ENCODE measurements around the gene FKBP1B. TPM values are rescaled to one million over a fixed set of nuclear protein-coding genes. Genes with fewer than 3 reads are reported as not detected.

The FKBP1B gene
- total RNA-seq, 1 experiment from 2014 or later = 2.1 TPM

DNA sequence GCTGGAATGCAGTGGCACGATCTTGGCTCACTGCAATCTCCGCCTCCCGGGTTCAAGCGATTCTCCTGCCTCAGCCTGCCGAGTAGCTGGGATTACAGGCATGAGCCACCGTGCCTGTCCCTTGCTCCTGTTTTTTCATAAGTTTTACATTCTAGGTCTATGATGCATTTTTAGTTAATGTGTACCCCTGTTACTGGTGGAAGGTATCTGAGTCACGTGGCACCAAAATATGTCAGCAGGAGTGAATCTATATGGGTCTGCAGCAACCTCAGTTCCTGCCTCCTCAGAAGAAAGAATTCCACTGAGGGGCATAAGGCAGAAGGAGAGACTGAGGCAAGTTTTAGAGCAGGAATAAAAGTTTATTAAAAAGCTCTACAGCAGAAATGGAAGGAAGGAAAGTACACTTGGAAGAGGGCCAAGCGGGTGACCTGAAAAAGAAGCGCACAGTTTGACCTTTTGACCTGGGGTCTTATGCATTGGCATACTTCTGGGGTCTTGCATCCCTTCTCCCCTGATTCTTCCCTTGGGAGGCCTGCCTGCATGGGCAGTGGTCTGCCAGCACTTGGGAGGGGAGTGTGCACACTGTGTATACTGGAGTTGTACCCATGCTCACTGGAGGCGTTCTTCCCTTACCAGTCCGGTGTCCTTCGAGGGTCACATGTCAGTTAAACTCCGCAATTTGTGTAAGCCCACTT is 40.7 kb upstream of the FKBP1B start:
- BruUV-seq (replicated peaks) = no TSS peak
- H4K20me1 ChIP-seq (ENCODE audit: low read length) = no peaks in the 10 kb centered on the region
- no peaks in the 10 kb centered on the region for H3K27me3 ChIP-seq (ENCODE audit: low read length)
- intact Hi-C loops (cut with micrococcal nuclease) = no loop called here
- ChIA-PET CTCF (no interaction called here), POLR2A (ENCODE audit: unreplicated experiment) (no interaction called here)
- H2AFZ ChIP-seq (ENCODE audit: low read length) = no peak overlapping the region
- no peak overlapping the region for H3K4me2 ChIP-seq (ENCODE audit: low read length)
- TF ChIP-seq EZH2phosphoT487 (IDR thresholded peaks at IDR 0.05; ENCODE audit: borderline replicate concordance, low read length) (no peak), EZH2 (IDR thresholded peaks at IDR 0.05; ENCODE audit: low read length, unreplicated experiment) (no peak)
- TF ChIP-seq, protein P1, sequence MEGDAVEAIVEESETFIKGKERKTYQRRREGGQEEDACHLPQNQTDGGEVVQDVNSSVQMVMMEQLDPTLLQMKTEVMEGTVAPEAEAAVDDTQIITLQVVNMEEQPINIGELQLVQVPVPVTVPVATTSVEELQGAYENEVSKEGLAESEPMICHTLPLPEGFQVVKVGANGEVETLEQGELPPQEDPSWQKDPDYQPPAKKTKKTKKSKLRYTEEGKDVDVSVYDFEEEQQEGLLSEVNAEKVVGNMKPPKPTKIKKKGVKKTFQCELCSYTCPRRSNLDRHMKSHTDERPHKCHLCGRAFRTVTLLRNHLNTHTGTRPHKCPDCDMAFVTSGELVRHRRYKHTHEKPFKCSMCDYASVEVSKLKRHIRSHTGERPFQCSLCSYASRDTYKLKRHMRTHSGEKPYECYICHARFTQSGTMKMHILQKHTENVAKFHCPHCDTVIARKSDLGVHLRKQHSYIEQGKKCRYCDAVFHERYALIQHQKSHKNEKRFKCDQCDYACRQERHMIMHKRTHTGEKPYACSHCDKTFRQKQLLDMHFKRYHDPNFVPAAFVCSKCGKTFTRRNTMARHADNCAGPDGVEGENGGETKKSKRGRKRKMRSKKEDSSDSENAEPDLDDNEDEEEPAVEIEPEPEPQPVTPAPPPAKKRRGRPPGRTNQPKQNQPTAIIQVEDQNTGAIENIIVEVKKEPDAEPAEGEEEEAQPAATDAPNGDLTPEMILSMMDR (conservative IDR thresholded peaks at IDR 0.05; ENCODE audit: low read depth, low read length) = no peak
- H3K27ac ChIP-seq (ENCODE audit: low read length) = no peak overlapping the region
- H3K79me2 ChIP-seq (ENCODE audit: low read length) = no peaks in the 10 kb centered on the region
- no peak for DNase-seq
- H3K4me3 ChIP-seq (ENCODE audit: low read length) = no peak overlapping the region
- no peak for ATAC-seq
- no peaks in the 10 kb centered on the region for H3K9me2 ChIP-seq (replicated peaks; ENCODE audit: low read length)
- no peaks in the 10 kb centered on the region for H3K36me3 ChIP-seq (ENCODE audit: low read depth, low read length)
- no peaks in the 10 kb centered on the region for H3F3A ChIP-seq (ENCODE audit: low read length, unreplicated experiment)
- peaks cover 12% of the 10 kb centered on the region for H3K4me1 ChIP-seq (ENCODE audit: insufficient read depth, low read length)
- no peaks in the 10 kb centered on the region for H3K9me3 ChIP-seq (ENCODE audit: low read length)
- H3K9ac ChIP-seq (ENCODE audit: low read length) = no peak overlapping the region

DNA sequence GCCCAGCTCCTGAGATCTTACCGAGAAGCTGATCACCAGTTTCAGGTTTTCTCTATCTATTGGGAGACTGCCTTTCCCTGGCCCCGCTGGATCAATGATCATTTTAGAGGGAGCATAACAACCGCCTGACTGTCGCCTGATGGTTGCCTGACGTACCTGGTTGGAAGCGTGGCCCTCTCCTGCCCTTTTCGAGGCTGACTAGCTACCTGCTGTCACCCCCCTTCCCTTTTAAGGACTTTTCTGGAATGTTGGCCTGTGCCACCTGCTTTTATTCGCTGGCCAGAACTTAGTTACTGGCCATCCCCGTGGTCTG is 40.2 kb upstream of the FKBP1B start:
- Histone ChIP-seq H3K4me1 (ENCODE audit: insufficient read depth, low read length) (peaks cover 12% of the 10 kb centered on the region), H3K9me3 (ENCODE audit: low read length) (no peaks in the 10 kb centered on the region), H3K9me2 (replicated peaks; ENCODE audit: low read length) (no peaks in the 10 kb centered on the region), H3F3A (ENCODE audit: low read length, unreplicated experiment) (no peaks in the 10 kb centered on the region), H4K20me1 (ENCODE audit: low read length) (no peaks in the 10 kb centered on the region), H3K4me3 (ENCODE audit: low read length) (no peak overlapping the region), H3K27me3 (ENCODE audit: low read length) (no peaks in the 10 kb centered on the region), H3K79me2 (ENCODE audit: low read length) (no peaks in the 10 kb centered on the region), H3K36me3 (ENCODE audit: low read depth, low read length) (no peaks in the 10 kb centered on the region), H3K27ac (ENCODE audit: low read length) (no peak overlapping the region), H3K4me2 (ENCODE audit: low read length) (no peak overlapping the region), H3K9ac (ENCODE audit: low read length) (no peak overlapping the region), H2AFZ (ENCODE audit: low read length) (no peak overlapping the region)
- ATAC-seq (no peak), DNase-seq (no peak)
- ChIA-PET CTCF (no interaction called here), POLR2A (ENCODE audit: unreplicated experiment) (no interaction called here)
- TF ChIP-seq, protein P1 (conservative IDR thresholded peaks at IDR 0.05; ENCODE audit: low read depth, low read length) = no peak
- TF ChIP-seq EZH2phosphoT487 (IDR thresholded peaks at IDR 0.05; ENCODE audit: borderline replicate concordance, low read length) (no peak), EZH2 (IDR thresholded peaks at IDR 0.05; ENCODE audit: low read length, unreplicated experiment) (no peak)
- no TSS peak for BruUV-seq (replicated peaks)
- intact Hi-C loops (cut with micrococcal nuclease) = no loop called here

DNA sequence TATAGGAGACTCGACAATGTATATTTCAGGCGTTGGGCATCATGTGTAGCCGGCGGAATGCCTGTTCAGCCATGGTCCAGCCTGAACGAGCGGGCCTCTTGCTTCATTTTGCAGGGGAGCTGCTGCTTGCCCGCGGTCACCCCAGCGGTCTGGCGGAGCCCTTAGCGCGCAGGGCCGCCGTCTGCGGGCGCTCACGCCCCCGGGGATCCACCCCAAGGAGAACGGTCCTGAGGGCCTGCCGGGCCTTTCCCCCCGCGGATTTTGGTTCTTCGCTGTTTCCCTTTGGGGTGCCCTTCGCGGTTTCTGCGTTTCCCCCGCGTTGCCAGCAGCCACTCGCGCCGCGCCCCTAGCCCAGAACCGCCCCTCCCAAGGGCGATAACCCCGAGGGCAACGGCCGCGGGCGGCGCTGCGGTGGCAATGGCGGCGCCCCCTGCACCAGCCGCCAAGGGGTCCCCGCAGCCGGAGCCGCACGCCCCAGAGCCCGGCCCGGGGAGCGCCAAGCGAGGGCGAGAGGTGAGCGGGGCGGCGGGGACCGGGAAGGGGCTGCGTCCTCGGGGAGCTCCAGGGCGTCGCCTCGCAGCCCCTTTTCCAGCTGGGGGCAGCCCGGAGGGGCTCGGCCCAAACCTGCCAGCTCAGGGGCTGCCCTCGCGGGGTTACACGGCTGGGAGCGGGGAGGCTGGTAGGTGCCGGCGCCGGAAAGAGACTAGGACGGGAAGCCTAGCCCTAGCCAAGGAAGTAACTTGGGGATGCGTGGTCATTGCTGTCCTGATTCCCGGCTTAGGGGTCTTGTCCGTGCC is 39.7 kb upstream of the FKBP1B start, which contains the start of gene MFSD2B:
TSS of gene MFSD2B (plus strand) at position 406 of the 797 bp plus-strand sequence. CDS start at position 418, 12 bp downstream.
- peaks cover 17% of the 10 kb centered on the region for H3K4me1 ChIP-seq (ENCODE audit: insufficient read depth, low read length)
- H3K9me2 ChIP-seq (replicated peaks; ENCODE audit: low read length) = no peaks in the 10 kb centered on the region
- CTCF ChIA-PET = no interaction called here
- H3F3A ChIP-seq (ENCODE audit: low read length, unreplicated experiment) = no peaks in the 10 kb centered on the region
- no peak for TF ChIP-seq EZH2phosphoT487 (IDR thresholded peaks at IDR 0.05; ENCODE audit: borderline replicate concordance, low read length)
- TF ChIP-seq, protein P1 (conservative IDR thresholded peaks at IDR 0.05; ENCODE audit: low read depth, low read length) = no peak
- no peak for TF ChIP-seq EZH2 (IDR thresholded peaks at IDR 0.05; ENCODE audit: low read length, unreplicated experiment)
- no peaks in the 10 kb centered on the region for H3K79me2 ChIP-seq (ENCODE audit: low read length)
- H4K20me1 ChIP-seq (ENCODE audit: low read length) = no peaks in the 10 kb centered on the region
- H3K9ac ChIP-seq (ENCODE audit: low read length) = no peak within 1 kb of the TSS
- ATAC-seq = no peak
- H3K27ac ChIP-seq (ENCODE audit: low read length) = no peak within 1 kb of the TSS
- no peak for DNase-seq
- H3K27me3 ChIP-seq (ENCODE audit: low read length) = no peaks in the 10 kb centered on the region
- no peak within 1 kb of the TSS for H3K4me2 ChIP-seq (ENCODE audit: low read length)
- H3K4me3 ChIP-seq (ENCODE audit: low read length) = no peak within 1 kb of the TSS
- no TSS peak for BruUV-seq (replicated peaks)
- POLR2A ChIA-PET (ENCODE audit: unreplicated experiment) = no interaction called here
- intact Hi-C loops (cut with micrococcal nuclease) = no loop called here
- H3K9me3 ChIP-seq (ENCODE audit: low read length) = no peaks in the 10 kb centered on the region
- H3K36me3 ChIP-seq (ENCODE audit: low read depth, low read length) = no peaks in the 10 kb centered on the region
- H2AFZ ChIP-seq (ENCODE audit: low read length) = no peak within 1 kb of the TSS

All from PC-3 (cell line).